Dendritic cell treated with granulocyte-macrophage colony-stimulating factor and Interleukin-4, amounts not matched to agents 40 ng/mL and 50 ng/mL, for 4 days (primary cell): ENCODE data around the gene STX17.

Experiments used
- H3K27ac Mint-ChIP-seq: one replicate; pipeline ENCODE4 v1.8.0; 2022; ENCODE audit warnings: mild to moderate bottlenecking, mixed read lengths
- H3K27me3 Mint-ChIP-seq: one replicate; pipeline ENCODE4 v1.8.0; 2022; ENCODE audit warnings: mild to moderate bottlenecking, mixed read lengths
- H3K36me3 Mint-ChIP-seq: one replicate; pipeline ENCODE4 v1.8.0; 2022; ENCODE audit warnings: low read depth, mixed read lengths
- H3K4me1 Mint-ChIP-seq: one replicate; pipeline ENCODE4 v1.8.0; 2022; ENCODE audit warnings: low read depth, mixed read lengths
- H3K4me3 Mint-ChIP-seq: one replicate; pipeline ENCODE4 v1.8.0; 2022; ENCODE audit warnings: mild to moderate bottlenecking, moderate library complexity, mixed read lengths
- H3K9me3 Mint-ChIP-seq: one replicate; pipeline ENCODE4 v1.8.0; 2022; ENCODE audit warnings: mixed read lengths
- intact Hi-C: fragments of 100-400 bp; cut with micrococcal nuclease; formaldehyde crosslinking; loops from one replicate; pipeline ENCODE4 v1.15.0; 2022

STX17 gene

DNA sequence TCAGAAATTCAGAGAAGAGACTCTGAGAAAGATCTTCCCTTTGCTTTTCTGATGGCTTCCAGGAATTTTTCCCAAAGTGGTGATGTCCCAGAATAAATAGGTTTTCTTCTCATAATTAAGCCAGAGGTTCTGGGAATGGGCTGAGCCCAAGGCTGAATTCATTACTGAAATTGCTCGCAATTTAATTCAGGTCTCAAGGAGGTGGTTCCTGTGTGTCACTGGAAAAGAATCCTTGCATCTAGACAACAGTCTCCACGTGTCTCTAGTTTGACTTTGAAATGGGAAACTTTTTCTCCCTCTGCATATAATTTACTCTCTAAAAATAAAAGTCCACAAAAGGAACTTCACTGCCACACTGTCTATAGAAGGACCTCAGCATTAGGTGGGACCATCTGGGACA lies 27.8 kb upstream of the STX17 start:
- intact Hi-C loops: no loop called here
- peaks cover 10% of the 10 kb centered on the region for H3K9me3 Mint-ChIP-seq
- H3K4me1 Mint-ChIP-seq: no peaks in the 10 kb centered on the region
- H3K27me3 Mint-ChIP-seq: no peaks in the 10 kb centered on the region
- H3K4me3 Mint-ChIP-seq: no peak overlapping the region
- H3K27ac Mint-ChIP-seq: no peak overlapping the region
- H3K36me3 Mint-ChIP-seq: no peaks in the 10 kb centered on the region

DNA sequence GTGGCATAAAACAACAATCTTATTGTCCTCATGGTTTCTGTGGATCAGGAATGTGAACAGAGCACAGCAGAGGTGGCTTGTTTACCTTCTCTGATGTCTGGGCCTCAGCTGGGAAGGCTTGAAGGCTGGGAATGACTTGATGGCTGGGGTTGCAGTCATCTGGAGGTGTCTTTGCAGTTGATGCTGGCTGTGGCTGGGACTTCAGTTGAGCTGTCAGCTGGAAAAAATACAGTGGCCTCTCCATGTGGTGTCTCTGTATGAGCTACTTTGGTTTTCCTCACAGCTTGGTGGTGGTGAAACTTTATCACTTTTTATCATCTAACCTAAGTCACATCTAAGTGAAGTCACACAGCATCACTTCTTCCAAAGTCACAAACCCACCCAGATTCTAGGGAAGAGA lies 24.7 kb upstream of the STX17 start:
- Mint-ChIP-seq H3K9me3 (no peaks in the 10 kb centered on the region), H3K27me3 (no peaks in the 10 kb centered on the region), H3K4me1 (no peaks in the 10 kb centered on the region), H3K4me3 (no peak overlapping the region), H3K27ac (no peak overlapping the region), H3K36me3 (no peaks in the 10 kb centered on the region)
- intact Hi-C loops: no loop called here

DNA sequence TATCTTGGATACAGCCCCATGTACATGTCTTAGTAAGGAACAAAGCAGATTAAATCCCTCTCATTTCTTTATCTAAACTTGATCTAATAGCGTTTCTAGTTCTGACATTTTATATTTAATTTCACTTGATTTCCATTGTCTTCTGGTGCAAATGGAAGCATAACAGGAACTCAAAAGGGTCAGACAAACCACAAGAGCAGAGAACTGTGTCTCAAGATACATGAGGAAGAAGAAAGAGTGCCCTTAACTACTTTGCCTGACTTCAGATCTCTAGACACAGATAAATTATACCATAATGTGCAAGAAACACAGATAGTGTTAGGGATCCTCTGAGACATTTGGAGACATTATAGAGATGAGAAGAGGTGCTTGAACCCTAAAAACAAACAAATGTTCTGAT lies 20.7 kb upstream of the STX17 start:
- H3K36me3 Mint-ChIP-seq: no peaks in the 10 kb centered on the region
- no peak overlapping the region for H3K27ac Mint-ChIP-seq
- H3K4me1 Mint-ChIP-seq: no peaks in the 10 kb centered on the region
- H3K4me3 Mint-ChIP-seq: no peak overlapping the region
- no peaks in the 10 kb centered on the region for H3K9me3 Mint-ChIP-seq
- H3K27me3 Mint-ChIP-seq: no peaks in the 10 kb centered on the region
- intact Hi-C loops: no loop called here

DNA sequence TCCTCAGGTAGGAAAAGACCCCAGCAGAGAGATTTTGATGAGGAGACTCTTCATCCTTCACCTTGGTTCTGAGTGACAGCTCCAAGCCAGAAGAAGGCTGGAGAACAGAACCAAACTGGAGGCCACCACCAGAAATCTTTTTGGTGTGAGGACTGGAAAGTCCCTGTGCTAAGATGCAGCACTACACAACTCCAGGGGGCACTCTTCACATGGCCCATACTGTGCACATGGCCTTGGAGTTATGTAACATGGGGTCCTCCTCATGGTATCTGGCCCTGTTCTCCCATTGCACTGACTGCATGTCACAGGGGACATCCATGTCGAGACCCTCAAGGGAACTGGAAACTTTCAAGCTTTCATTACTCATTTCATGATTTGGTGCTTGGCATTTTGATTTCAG lies 17.3 kb upstream of the STX17 start:
- Mint-ChIP-seq H3K9me3 (no peaks in the 10 kb centered on the region), H3K4me1 (no peaks in the 10 kb centered on the region), H3K4me3 (no peak overlapping the region), H3K27me3 (no peaks in the 10 kb centered on the region), H3K36me3 (no peaks in the 10 kb centered on the region), H3K27ac (no peak overlapping the region)
- intact Hi-C loops: no loop called here

DNA sequence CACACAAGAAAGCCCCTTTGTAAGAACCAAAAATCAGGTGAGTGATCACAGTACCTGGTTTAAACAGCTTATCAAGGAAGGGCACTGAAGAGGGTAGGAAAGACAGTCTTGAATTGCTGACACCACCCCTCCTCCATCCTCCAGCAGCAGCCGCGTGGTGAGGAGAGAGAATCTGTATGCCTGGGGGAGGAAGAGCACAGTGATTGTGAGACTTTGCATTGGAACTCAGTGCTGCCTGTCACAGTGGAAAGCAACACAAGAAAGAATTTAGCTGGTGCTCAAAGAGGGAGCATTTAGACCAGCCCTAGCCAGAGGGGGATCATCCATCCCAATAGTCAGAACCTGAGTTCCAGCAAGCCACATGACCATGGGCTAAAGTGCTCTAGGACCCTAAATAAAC lies 11.6 kb upstream of the STX17 start:
- Mint-ChIP-seq H3K4me1 (no peaks in the 10 kb centered on the region), H3K36me3 (no peaks in the 10 kb centered on the region), H3K9me3 (no peaks in the 10 kb centered on the region), H3K27ac (no peak overlapping the region), H3K4me3 (no peak overlapping the region), H3K27me3 (peaks cover 6% of the 10 kb centered on the region)
- intact Hi-C loops: no loop called here

DNA sequence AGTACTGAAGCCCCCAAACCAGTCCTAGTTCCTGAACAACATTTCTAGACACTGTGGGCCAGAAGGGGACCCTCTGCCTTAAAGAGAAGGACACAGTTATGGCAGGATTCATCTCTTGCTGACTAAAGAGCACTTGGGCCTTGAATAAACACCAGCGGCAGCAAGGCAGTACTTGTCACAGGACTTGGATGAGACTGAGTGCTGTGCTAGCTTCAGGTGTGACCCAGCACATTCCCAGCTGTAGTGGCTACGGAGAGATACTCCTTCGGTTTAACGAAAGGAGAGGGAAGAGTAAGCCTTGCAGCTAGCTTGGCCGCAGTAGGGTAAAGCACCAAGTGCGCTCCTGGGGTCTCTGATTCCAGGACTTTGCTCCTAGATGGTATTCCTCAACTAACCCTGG lies 10.9 kb upstream of the STX17 start:
- intact Hi-C loops: no loop called here
- Mint-ChIP-seq H3K4me3 (no peak overlapping the region), H3K9me3 (no peaks in the 10 kb centered on the region), H3K27ac (no peak overlapping the region), H3K4me1 (no peaks in the 10 kb centered on the region), H3K27me3 (peaks cover 6% of the 10 kb centered on the region), H3K36me3 (no peaks in the 10 kb centered on the region)

DNA sequence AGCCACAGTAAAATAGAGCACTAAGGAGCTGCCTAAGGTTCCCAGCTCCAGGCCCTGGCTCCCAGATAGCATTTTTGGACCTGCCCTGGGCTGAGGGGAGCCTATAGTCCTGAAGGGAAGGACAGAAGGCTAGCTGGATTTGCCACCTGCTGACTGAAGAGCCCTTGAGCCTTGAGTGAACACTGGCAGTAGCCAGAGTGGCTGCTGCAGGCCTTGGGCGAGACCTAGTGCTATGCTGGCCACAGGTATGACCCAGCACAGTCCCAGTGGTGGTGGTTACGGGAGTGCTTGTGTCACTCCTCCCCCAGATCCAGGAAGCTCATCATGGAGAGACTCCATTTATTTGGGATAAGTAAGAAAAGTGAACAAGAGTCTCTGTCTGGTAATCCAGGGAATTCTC lies 10.3 kb upstream of the STX17 start:
- Mint-ChIP-seq H3K27ac (no peak overlapping the region), H3K36me3 (no peaks in the 10 kb centered on the region), H3K4me3 (no peak overlapping the region), H3K4me1 (no peaks in the 10 kb centered on the region), H3K9me3 (no peaks in the 10 kb centered on the region), H3K27me3 (peaks cover 6% of the 10 kb centered on the region)
- intact Hi-C loops: no loop called here

DNA sequence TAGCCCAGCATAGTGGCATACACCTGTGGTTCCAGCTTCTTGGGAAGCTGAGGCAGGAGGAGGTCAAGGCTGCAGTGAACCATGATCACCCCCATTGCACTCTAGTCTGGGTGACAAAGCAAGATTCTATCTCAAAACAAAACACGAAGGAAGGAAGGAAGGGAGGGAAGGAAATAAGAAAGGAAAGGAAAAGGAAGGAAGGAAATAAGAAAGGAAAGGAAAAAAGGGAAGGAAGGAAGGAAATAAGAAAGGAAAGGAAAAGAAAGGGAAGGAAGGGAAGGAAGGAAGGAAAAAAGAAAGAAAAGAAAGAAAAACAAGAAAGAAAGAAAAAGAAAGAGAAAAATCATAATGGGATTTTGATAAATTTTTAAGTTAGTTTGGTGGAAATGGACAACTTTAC lies 3.1 kb upstream of the STX17 start:
- H3K4me3 Mint-ChIP-seq: no peak overlapping the region
- peaks cover 11% of the 10 kb centered on the region for H3K9me3 Mint-ChIP-seq
- intact Hi-C loops: no loop called here
- H3K36me3 Mint-ChIP-seq: peaks cover 7% of the 10 kb centered on the region
- H3K27me3 Mint-ChIP-seq: peaks cover 10% of the 10 kb centered on the region
- H3K4me1 Mint-ChIP-seq: peaks cover 17% of the 10 kb centered on the region
- no peak overlapping the region for H3K27ac Mint-ChIP-seq

DNA sequence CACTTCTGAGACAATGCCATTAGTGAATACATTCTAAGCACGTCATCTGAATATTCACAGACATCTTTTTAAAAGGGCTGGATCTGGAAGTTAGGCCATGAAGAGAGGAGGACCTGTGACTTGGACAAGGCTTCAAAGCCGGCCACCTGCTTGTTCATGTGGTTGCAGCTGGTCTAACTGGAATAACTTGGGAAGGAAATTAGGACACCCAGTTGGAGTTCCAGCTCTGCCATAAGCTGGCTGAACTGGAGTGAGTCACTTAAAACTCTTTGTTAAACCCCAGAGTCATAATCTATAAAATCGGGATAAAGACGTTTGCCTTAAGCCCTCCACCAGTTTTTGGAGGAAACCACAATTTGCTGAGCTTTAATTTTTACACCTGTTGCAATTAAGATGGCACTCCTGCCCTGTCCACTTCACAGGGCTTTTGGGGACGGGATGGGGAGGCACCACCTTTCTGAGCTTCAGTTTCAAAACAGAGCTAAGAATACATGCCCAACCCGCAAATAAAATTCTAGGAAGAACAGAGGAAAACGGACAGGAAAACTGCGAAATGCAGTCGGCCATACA lies 536 bp upstream of the STX17 start:
- H3K36me3 Mint-ChIP-seq: peaks cover 7% of the 10 kb centered on the region
- H3K27me3 Mint-ChIP-seq: peaks cover 10% of the 10 kb centered on the region
- intact Hi-C loops: loop anchor here (2.0 kb wide), 1 partner anchor 77 kb away; no protein-coding TSS in a partner anchor
- H3K4me3 Mint-ChIP-seq: peak overlapping the region; percentile 95
- H3K4me1 Mint-ChIP-seq: peaks cover 24% of the 10 kb centered on the region
- H3K9me3 Mint-ChIP-seq: peaks cover 11% of the 10 kb centered on the region
- H3K27ac Mint-ChIP-seq: peak overlapping the region; percentile 97

DNA sequence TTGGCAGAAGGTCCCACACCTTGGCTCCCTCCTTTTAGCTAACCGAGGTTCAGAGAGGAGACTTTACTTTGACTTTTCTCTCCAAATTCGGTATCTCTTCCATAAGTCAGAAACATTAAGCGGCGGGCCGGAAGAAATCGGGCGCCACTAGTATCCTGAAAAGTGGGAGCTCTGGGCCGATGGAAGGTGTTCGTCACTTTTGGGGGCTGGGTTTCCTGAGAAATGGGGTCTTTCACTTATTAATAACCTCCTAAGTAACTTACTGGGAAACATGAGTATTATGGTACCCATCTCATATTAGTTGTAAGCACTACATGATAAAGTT lies 716 bp downstream of the STX17 start:
- H3K4me3 Mint-ChIP-seq: peak overlapping the region; percentile 95
- H3K36me3 Mint-ChIP-seq: peaks cover 15% of the 10 kb centered on the region
- H3K27ac Mint-ChIP-seq: peak overlapping the region; percentile 97
- H3K27me3 Mint-ChIP-seq: peaks cover 10% of the 10 kb centered on the region
- peaks cover 24% of the 10 kb centered on the region for H3K4me1 Mint-ChIP-seq
- H3K9me3 Mint-ChIP-seq: peaks cover 11% of the 10 kb centered on the region
- intact Hi-C loops: loop anchor here (2.0 kb wide), 1 partner anchor 78 kb away; no protein-coding TSS in a partner anchor

DNA sequence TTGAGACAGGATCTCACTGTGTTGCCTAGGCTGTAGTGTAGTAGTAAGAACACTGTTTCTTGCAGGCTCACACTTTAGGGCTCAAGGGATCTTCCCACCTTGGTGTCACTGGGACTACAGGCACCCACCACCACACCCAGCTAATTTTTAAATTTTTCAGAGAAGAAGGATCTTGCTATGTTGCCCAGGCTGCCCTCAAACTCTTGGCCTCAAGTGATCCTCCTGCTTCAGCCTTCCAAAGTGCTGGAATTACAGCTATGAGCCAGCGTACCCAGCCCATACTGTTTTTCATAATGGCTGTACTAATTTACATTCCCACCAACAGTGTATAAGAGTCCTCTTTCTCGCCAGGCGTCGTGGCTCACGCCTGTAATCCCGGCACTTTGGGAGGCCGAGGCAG lies 5.1 kb downstream of the STX17 start:
- no peaks in the 10 kb centered on the region for H3K9me3 Mint-ChIP-seq
- H3K4me1 Mint-ChIP-seq: peaks cover 16% of the 10 kb centered on the region
- H3K4me3 Mint-ChIP-seq: no peak overlapping the region
- H3K36me3 Mint-ChIP-seq: peaks cover 22% of the 10 kb centered on the region
- H3K27ac Mint-ChIP-seq: no peak overlapping the region
- H3K27me3 Mint-ChIP-seq: no peaks in the 10 kb centered on the region
- intact Hi-C loops: no loop called here

DNA sequence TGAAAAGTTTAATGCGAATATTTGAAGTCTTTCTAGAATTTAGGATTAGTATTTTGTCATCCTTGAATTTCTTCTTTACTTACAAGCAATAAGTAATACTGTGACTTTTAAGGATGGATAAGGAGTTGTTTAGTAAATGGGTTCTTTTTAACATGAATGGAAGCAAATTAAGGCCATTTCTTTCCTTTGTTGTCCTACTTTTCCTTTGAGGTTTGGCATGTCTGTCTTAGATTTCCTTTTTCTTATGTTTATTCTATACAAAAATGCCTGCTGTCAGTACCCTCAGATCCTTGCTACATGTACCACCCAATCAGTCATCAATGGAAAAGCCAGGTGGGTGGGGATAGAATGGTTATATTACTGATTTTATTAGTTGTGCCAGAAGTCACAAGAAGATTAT lies 10.2 kb downstream of the STX17 start:
- Mint-ChIP-seq H3K36me3 (peaks cover 47% of the 10 kb centered on the region), H3K4me1 (no peaks in the 10 kb centered on the region), H3K27me3 (no peaks in the 10 kb centered on the region), H3K27ac (no peak overlapping the region), H3K4me3 (no peak overlapping the region), H3K9me3 (no peaks in the 10 kb centered on the region)
- intact Hi-C loops: no loop called here

DNA sequence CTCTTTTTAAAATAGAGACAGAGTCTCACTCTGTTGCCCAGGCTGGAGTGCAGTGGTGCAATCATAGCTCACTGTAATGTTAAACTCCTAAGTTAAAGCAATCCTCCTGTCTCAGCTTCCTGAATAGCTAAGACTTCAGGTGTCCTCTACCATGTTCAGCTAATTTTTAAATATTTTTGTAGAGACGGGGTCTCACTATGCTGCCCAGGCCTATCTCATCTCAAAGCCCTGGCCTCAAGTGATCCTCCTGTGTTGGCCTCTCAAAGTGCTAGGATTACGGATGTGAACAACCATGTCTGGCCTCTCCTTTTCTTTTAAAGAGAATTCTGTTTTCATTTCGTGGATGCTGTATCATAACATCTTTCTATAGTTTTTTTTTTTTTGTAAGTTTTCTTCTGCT lies 11.7 kb downstream of the STX17 start:
- intact Hi-C loops: no loop called here
- H3K27me3 Mint-ChIP-seq: no peaks in the 10 kb centered on the region
- no peak overlapping the region for H3K4me3 Mint-ChIP-seq
- H3K9me3 Mint-ChIP-seq: peaks cover 2% of the 10 kb centered on the region
- peaks cover 58% of the 10 kb centered on the region for H3K36me3 Mint-ChIP-seq
- H3K4me1 Mint-ChIP-seq: no peaks in the 10 kb centered on the region
- H3K27ac Mint-ChIP-seq: no peak overlapping the region

DNA sequence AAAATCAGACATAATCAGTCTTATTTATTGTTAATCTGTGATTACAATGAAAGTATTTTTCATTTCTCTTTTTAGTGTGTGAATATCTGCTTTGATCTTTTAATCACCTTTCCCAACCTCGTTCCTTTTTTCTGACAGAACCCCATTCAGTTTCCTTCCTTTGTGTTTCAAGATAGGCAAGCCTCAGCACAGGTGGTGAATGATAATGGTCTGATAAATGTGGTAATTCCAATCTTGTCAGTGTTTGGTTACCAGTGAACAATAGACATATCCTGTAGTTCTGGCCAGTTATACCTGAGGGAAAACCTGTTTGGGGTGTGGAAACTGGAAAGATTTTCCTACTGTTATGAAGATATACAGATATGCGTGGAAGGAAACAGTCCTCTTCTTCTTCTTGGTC lies 13.5 kb downstream of the STX17 start:
- Mint-ChIP-seq H3K4me1 (no peaks in the 10 kb centered on the region), H3K27ac (no peak overlapping the region), H3K36me3 (peaks cover 74% of the 10 kb centered on the region), H3K27me3 (no peaks in the 10 kb centered on the region), H3K9me3 (peaks cover 15% of the 10 kb centered on the region), H3K4me3 (no peak overlapping the region)
- intact Hi-C loops: no loop called here

DNA sequence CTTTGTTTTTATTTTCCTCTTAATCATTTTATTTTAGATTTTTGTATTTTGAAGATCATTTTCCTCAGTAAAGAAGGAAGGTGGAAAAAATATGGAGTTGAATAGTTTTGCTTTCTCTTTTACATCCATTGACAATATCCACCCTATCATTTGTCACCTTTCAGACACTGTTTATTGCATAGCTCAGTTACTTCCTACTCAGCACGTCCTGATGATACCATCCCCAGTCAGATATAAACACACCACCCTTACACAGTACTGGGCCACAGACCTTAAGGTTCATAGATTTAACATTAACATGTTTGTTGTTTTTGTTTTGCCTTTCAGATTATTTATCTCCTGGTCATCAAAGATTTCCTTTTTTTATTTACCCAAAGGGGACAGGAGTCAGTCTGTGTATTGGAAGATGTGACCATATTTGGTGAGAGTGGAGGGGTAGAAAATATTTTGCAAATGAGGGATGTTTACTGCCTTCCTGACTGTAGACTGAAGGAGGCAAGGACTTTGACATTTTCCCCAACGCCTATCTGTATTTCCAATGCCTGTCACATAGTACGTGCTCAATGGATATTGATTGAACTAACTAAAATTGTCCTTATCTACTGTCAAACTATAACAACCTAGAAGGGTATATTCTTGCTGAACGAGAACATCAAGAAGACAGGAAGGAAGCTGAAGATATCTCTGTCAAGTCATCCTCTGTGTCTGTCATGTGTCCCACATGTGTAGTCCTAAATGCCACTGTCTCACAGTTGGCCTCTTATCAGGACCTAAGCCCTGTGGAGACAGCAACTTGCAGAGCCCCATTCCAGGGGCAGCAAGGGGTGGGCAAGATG lies 15.6 kb downstream of the STX17 start:
- H3K4me3 Mint-ChIP-seq: no peak overlapping the region
- intact Hi-C loops: no loop called here
- no peak overlapping the region for H3K27ac Mint-ChIP-seq
- peaks cover 30% of the 10 kb centered on the region for H3K9me3 Mint-ChIP-seq
- peaks cover 81% of the 10 kb centered on the region for H3K36me3 Mint-ChIP-seq
- H3K27me3 Mint-ChIP-seq: no peaks in the 10 kb centered on the region
- no peaks in the 10 kb centered on the region for H3K4me1 Mint-ChIP-seq
